HG03571 (cell line): Measurements from ENCODE around the gene JAM3.

Experiments
- ATAC-seq: cut with Tn5 transposase; IDR thresholded peaks from one replicate; pipeline ENCODE4 v1.9.1; 2021; ENCODE audit not compliant: unreplicated experiment

The JAM3 gene

DNA sequence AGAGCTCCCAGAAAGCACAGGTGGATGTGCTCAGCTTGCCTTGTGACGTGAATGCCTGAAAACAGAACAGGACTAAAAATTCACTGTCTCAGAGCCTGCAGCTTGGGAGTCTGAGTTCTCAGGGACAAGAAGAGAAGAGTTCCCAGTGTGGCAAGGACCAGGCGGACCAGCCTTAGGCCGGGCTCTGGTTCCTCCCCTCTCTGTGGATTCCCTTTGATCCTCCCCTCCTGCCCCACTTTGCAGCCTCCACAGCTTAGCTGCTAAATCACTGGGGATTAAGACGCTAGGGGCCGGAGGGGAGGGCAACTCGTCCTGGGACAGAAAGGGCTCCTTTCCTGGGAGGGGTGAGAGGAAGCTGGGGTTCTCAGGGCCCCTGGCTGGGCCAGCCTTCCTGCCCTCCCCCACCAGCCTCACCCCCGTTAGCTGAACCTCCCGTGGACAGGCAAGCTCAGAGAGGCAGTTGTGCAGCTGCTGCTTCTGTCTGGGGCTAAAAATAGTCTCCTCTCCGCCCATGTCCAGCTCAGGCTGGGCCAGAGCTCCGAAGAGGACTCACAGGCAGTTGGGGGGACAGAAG lies 29.9 kb upstream of the JAM3 start:
- ATAC-seq: no peak

DNA sequence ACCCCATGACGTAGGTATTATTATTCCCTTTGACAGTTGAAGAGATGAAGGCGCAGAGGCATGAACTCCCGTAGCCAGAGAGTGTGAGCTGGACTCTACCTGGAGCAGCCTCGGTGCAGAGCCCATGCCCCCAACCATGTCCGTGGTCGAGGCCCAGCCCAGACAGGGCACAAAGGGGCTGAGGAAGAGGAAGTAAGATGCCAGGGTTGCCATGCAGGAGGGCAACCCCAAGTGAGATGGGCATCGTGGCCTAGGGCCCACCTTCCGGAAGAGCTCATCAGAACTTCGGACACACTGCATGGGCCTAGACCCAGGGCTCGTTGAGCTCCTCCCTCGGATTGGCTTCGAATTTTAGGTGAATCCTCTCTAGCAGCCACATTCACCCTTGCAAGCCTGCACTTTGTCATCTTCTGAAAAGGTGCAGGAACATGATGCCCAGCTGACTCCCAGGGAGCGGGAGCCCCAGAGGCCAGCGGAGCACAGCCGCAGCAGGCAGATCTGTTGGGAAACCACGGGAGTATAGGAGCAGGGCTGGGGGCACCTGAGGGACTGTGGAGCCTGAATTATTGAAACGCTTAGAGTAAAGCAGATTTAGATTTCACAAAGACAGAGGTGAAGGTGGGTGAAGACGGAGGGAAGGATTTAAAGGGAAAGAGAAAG lies 29.0 kb upstream of the JAM3 start:
- no peak for ATAC-seq

DNA sequence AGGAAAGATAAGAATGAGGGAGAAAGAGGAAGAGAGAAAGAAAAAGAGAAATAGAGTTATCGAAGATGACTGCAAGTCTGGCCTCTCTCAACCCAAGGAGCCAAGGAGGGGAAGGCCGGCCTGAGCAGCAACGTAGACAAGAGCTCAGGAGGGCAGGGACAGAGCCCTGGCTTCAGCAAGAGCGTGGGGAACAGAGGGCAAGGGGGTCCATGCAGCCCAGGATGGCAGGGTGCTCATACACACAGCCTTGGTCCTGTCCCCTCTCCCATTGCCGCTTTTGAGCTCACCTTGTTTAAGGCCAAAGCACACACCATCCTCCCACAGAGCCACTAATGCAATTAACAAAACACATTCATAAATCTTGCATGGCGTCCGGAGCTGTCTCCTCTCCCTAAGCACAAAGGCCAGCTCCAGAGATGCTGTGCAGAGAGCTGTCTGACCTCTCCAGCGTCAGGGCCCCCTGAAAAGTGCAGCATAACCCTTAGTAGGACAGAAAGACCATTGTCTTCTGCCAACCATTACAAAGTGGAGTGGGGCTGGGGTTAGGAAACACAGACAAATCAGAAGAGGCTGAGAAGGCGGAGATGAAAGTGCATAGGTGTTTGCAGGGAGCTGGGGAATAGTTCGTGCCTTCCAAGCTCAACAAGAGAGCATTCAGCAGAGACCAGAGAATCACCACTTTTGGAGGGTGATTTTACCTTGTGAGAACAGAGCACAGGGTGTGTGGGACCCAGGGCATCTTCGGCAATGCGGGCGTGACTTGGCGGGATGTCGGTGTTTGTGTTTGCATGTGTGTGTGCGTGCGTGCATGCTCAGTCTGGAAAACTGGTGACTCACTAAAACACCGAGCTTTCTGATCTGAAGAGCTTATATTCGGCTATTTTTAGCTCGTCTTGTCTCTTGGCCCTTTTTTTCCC lies 28.2 kb upstream of the JAM3 start:
- ATAC-seq: no peak

DNA sequence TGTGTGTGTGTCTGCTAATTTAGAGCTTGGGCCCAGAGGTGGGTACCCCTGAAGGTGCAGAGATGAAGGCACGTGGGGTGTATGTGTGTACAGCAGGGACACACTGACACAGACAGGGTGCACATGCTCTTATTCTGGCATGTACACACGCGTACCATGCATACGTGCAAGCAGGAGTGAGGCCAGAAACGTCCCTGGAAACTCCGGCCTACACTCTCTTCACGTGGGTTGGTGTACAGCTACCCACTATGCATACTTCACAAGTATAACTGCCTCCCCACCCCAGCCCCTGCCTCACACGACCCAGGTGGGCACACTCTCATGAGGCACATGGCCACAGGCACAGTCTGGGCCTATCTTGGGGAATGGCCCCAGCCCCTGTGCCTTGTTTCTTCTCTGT lies 27.5 kb upstream of the JAM3 start:
- no peak for ATAC-seq

DNA sequence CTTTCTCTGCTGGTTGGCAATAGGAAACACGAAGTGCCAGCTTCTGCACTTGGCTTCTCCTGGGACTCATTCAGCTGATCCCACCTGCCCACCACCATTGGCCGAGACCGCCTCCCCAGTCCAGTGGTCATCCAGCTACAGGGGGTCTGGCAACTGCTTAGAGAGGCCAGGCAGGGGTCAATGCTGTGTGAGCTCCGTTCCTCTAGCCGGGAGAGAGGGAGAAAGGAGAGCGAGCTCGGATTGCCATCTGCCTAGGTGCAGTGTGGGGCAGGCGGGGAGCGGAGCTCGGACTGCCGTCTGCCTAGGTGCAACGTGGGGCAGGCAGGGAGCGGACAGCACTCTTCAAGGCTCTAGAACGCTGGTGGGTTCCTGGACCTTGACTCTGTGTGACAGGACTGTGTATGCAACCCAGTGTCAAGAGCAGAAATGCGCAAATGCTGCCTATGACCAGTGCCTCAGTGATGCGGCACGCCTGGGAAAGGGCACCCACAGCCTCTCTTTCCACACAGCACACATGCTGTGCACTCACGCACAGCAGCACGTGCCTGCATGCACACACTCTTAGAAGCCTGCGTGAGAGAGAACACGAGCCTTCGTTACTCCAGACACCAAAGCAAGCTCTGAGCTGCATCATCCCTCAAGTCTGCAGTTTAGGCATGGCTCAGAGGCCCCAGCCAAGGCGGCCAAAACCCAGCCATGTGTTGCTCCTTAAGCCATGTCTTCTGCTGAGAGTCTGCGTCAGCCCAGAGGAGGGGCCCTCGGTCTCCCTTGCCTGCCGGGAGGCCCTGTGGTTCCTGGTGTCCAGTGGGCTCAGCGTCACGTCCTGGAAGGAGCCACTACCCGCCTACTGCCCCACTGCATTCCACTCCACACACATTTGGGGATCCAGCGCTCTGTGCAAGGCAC lies 26.8 kb upstream of the JAM3 start:
- no peak for ATAC-seq

DNA sequence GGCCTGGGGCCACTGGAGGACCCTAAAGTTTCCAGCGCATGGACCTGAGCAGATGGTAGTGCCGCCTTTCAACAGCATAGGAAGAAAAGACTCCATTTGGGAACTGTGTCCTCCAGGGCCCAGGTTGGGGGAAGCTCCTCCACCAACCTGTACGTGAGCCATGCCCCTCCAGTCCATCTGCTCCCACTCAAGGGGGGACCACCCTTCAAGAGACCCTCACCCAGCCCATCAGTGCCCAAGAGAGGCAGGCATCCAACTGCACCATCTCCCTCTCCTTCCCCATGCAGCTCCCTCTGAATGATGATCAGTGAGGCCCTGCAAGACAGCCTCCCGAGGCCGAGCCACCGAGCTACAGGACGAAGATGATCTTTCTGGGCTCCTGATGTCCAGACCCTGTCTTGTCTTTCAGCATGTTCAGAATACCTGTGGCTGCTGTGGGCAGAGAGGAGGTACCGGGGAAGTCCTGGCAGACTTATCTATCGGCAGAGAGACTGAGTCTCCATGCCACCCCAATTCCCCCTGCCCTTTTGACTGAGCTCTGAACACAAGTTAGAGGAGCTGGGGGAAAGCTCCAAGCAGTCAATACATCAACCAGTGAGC lies 25.0 kb upstream of the JAM3 start:
- ATAC-seq: no peak

DNA sequence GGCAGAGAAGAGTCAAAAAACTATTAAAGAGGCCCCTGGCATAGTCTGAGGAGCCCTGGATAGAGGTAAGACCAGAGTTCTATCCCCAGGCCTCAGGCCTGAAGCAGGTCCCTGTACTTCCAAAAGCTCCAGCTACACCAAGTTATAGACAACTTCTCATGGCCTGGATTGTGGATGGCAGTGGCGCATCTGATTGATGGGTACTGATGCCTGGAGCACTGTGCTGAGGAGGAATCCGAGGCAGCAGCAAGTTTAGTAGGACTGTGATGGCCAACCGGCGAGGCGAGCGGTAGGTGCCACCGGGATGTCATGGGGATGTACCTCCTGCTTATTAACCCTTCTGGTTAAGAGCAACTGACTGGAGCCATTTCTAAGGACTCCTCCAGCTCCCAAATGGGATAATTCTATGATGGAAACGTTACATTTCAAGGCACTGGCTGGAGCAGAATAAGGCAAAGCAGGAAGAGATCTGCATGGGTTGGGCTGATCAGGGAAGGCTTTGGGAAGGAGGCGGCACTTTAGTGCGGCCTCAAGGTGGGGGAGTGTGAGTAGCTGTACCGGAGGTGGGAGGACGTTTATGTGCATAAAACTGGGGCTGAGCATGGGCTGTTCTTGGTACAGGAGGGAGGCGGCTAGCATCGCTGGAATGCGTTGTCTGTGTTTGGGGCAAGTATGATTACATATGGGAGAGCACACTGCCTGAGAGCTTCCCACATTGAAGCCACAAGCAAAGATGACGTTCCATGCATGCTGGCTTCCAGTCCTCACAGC lies 24.2 kb upstream of the JAM3 start:
- no peak for ATAC-seq

DNA sequence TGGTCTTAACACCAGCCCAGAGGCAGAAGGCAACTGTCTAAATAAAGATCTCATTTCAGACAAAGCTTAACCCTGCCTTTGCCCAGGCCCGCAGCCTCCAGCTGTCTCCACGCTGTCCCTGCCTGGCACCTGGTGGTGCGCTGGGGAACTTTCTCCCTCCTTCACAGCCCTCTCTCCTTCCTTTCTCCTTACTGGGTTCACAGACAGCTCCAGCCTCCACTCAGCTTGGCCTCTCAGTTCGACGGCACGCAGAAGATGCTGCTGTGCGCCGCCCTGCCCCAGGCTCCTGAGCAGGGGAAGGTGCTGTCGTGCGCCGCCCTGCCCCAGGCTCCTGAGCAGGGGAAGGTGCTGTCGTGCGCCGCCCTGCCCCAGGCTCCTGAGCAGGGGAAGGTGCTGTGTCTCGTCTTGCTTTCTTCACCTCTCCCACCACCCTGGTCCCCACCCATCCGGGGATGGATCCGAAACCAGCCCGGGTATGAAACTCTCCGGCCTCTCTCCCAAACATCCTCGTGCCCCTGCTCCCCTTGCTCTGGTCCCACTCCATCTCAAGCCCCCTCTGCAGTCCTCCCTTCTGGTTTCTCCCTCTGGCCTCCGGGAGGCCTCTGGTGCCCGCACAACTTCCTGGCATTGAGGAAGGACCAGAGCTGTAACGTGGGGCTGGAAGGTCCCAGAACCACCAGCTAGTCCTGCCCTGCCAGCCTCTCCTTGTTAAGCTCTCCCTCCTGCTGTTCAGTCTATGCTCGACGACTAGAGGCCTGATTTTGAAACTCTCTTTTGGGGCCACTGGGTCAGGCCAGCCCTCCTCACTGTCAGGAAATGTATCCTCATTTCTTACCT lies 22.9 kb upstream of the JAM3 start:
- ATAC-seq: no peak

DNA sequence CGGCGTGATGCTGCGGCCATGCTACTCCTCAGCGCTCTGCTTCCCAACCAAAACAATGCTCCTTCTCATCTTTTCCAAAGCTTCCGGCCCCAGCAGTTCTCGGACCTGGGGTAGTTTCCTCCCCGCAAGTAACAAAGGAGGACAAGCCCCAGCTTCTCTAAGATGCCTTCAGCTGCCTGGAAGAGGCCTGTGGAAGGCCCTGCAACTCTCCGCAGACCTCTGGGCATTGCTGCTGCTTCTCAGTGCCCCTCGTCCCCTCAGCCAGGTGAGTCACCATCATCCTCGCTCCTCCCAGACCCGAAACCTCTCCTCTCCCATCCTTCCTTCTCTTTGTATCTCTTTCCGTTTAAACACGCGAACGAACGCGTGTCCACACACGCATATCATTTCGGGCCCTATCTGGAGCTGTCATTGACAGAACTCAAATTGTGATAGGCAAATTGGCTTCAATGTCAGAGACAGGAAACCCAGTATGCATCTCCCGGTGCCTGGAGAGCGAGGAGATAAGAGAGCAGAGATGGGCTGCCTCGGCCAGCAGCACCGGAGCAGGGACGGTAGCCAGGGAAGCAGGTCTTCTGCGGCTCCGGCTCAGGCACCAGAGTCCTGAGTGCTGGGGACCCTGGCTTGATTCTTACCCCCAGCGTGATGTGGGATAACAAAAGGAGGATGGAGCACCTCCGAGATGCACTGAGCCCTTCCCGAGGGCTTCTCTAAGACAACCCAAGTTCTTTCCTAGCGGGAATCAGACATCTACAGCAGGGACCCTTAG lies 22.0 kb upstream of the JAM3 start:
- no peak for ATAC-seq

DNA sequence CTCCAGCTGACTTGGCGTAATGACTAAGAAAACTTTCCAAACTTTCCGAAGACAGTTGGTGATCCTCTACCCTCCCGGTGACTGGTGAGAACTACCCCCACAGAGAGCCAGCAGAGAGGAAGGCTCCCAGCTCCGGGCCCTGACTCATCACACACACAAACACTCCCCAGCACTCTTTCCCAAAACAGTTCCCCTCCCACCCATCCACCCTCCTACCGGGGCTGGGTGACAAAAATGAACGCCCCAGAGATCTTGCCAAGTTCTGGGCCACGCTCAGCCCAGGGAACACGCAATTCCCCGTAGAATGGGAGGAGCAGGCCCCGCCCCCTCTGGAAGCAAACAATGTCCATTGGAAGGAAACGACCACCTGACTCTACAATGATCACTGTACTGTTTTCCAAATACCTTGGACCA lies 21.3 kb upstream of the JAM3 start:
- no peak for ATAC-seq

DNA sequence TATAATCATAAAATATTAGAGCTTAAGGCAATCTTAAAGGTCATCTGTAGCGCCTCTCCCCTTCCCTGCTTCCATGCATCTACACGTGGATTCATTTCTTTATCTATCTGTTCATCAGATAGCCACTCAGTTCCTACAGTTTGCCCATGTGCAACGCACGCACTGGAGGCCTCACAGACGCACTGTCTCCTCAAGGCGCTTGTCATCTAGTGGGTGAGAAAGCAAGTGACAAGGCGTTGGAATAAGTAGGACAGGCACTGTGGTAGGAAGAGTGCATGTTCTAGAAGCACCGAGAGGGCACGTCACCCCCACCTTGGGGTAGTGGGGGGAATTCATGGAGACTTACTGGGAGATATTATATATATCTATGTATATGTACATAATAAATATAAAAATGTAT lies 20.8 kb upstream of the JAM3 start:
- ATAC-seq: no peak

DNA sequence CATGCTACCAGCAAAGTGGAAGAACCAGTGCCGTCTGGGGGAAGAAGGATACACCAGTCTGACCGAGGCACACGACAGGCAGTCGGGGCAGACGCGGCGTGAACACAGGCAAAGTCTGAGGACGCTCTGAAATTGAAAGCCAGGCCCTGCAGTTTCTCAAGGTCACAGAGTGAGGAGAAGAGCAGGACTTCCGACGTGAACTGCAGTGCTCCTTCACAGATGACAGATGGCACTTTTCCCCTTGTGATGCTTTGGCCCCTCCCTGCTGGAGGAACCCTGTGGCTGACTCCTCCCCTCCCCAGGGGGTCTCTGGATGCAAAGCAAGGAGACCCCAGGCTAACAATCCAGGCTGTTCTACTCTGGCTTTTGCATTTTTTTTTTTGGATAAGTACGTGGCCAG lies 19.6 kb upstream of the JAM3 start:
- no peak for ATAC-seq

DNA sequence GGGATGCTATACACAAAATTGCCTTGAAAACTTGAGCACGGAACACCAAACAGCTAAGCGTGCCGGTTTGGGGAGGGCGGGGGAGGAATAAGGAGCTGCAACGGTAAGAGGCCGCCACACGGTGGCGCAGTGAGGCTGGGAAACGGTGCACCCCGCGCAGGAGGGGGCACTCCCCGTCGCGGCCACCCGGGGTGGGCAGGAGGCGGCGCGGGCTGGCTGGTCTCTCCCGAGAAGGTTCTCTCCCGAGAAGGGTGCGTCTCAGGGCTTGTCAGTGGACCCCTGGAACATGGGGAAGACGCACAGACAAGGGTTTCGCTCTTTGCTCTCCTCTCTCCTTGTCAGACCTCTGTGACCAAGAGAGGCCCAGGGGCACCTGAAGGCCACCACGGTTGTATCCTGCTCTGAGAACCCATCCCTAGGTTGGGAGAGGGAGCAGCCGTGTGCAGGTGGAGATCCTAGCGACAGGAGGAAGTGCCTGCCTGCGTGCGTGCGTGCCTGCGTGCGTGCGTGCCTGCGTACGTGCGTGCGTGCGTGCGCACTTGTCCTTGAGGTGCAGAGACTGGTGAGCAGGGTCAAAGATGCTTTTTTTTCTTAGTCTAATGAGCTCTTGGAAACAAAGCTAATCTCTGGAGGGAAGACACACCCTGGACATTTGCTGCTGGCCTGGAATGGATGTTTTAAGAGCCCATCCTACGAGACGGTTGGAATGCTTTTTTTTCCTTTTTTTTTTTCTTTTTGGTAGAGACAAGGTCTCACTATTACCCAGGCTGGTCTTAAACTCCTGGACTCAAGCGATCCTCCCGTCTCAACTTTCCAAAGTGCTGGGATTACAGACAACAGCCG lies 18.1 kb upstream of the JAM3 start:
- ATAC-seq: peak; percentile 81

DNA sequence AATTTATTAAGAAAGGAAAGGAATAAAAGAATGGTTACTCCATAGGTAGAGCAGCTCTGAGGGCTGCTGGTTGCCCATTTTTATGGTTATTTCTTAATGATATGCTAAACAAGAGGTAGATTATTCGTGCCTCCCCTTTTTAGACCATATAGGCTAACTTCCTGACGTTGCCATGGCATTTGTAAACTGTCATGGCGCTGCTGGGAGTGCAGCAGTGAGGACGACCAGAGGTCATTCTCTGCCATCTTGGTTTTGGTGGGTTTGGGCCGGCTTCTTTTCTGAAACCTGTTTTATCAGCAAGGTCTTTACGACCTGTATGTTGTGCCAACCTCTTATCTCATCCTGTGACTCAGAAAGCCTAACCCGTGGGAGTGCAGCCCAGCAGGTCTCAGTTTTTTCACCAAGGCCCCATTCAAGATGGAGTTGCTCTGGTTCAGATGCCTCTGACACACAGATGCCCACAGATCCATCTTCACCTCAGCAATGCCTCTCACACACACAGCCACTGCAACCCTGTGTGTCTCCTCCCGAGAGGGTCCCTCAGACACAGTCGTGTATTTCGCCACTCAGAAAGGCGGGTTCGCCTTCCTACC lies 16.4 kb upstream of the JAM3 start:
- ATAC-seq: no peak

DNA sequence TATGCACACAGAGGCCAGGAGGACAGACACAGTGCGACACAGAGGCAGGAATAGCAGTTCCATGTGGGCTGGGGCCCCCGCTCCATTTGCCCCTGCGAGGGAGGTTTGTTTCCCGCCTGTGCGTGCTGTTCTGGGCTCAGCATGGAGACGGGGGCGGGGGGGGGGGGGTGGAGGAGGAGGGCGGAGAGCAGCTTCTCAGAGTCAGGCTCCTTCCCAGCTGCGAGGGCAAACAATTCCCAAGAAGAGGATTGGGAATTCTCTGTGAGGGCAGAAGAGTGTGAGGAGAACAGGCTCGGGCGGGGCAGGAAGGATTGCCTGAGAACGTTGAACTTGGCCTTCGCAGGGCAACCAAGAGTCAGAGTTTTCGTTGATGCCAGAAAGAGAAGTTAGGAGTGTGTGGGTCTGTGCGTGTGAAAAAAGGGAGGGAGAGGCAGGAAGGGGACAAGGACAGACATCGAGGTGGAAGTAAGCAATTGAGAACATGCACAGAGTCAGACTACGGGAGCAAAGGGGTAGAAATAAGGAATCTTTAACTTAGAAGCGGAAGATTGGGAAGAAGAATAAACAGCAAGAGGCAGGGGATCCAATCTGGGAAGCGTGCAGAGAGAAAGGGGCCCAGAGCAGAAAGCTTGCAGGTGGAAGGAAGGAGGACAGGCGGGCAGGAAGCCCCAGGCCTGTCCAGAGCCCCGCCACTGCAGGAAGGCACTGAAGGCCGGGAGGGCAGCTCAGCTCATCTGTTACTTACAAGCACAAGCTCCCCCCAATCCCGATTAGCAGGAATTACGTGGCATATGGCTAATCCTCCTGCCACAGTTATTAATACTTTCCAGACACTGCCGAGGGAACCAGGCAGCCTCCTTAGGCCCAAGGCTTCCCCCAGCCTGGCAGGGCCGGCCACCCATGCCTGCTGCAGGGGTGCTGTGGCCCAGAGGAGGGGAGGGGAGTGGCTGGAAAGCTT lies 15.6 kb upstream of the JAM3 start:
- no peak for ATAC-seq

DNA sequence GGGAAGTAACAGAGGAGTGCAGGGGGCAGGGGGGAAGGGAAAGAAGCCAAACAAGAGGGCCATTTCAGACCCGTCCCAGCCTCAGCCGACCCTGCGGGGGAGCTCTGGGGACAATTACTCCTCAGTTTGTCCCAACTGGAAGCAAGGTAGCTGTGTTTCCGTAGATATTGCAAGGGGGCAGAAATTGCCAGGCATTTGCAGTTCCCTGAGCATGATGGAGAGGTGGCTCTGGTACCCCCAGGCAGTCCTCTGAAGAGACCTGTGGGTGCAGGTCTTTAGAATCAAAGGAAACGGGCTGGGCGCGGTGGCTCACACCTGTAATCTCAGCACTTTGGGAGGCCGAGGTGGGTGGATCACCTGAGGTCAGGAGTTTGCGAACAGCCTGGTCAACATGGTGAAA lies 13.8 kb upstream of the JAM3 start:
- no peak for ATAC-seq
